ENCODE measurements around the gene COX4I2.
A peak's percentile ranks its signal among the peaks of the same experiment; 100 is the strongest.
"Not testable (repeated sequence)": the region's sequence is repeated elsewhere in the genome, so short reads cannot be mapped to it uniquely, and the experiment has no call there.

Gene COX4I2

GRCh38 chr20:31661625-31662371 lies 24.1 kb downstream of the COX4I2 start:
- DNase-seq: peak; percentile 79

DNA sequence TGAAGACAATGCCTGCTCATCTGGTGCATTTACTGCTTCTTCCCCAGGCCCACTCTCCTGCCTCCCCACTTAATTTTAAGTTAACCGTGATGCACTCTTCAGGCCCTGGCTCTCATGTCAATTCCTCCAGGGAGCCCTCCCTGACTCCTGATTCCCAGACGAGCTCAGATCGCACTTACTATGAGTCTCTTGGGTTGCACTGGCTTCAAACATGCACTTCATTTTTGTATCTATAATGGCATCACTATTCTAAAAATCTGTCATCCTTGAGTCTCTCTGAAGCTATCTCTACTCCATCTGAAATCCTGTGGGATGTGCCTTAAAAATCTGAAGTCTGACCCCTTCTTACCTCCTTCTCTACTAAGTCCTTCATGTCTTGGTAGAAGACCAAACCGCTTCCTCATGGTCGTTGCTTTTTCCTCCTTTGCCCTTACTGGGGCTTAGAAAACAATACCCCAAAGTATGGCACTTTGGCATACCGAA lies 24.7 kb downstream of the COX4I2 start:
- DNase-seq: no peak

DNA sequence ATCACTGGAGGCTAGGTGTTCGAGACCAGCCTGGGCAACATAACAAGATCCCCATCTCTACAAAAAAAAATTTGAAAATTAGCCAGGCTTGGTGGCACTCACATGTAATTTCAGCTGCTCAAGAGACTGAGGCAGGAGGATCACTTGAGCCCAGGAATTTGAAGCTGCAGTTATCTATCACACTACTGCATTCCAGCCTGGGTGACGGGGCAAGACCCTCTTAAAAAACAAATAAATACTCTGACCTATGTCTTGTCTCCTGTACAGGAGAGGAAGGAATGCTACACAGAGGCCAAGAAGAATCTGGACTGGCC lies 25.8 kb downstream of the COX4I2 start:
- no peak for DNase-seq

DNA sequence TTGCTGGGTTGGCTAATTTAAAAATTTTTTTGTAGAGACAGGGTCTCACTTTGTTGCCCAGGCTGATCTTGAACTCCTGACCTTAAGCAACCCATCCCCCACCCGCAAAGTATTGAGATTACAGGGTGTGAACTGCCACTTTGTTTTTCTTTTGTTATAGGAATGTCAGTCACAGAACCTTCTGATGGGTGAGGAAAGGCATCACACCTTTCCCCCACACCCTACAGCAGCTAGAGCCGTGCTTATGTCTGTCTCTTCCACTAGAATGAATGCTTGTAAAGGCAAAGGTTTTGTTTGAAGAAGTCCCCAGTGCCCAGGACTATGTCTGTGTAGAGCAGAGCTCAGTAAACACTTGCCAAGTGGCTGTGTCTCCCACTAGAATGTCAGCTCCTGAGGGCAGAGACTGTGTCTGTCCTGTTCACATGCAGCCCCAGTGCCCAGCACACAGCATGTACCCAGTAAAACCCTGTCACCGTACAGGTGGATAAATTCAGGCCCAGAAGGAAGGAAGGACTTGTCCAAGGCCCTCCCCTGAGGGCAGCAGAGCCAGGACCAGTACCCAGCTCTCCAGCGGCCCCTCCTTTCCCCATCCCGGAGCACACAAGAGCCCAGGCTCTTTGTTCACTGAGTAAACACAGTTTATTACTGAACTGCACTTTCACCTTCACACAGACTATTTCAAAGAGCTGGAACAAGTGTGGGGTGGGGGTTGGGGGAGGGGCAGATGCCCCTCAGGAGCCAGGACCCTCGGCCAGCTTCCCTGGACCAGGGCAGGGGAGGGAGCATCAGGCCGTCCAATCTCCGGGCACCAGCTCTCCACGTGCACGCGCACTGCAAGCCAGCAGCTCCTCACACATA lies 26.4 kb downstream of the COX4I2 start:
- no peak for DNase-seq

- DNase-seq: no peak
Measured at GRCh38 chr20:31664696-31665354, 27.1 kb downstream of the COX4I2 start.

GRCh38 chr20:31665753-31666152 lies 28.0 kb downstream of the COX4I2 start:
- DNase-seq: no peak

GRCh38 chr20:31666258-31667042 lies 28.7 kb downstream of the COX4I2 start:
- DNase-seq: peak; percentile 58

DNA sequence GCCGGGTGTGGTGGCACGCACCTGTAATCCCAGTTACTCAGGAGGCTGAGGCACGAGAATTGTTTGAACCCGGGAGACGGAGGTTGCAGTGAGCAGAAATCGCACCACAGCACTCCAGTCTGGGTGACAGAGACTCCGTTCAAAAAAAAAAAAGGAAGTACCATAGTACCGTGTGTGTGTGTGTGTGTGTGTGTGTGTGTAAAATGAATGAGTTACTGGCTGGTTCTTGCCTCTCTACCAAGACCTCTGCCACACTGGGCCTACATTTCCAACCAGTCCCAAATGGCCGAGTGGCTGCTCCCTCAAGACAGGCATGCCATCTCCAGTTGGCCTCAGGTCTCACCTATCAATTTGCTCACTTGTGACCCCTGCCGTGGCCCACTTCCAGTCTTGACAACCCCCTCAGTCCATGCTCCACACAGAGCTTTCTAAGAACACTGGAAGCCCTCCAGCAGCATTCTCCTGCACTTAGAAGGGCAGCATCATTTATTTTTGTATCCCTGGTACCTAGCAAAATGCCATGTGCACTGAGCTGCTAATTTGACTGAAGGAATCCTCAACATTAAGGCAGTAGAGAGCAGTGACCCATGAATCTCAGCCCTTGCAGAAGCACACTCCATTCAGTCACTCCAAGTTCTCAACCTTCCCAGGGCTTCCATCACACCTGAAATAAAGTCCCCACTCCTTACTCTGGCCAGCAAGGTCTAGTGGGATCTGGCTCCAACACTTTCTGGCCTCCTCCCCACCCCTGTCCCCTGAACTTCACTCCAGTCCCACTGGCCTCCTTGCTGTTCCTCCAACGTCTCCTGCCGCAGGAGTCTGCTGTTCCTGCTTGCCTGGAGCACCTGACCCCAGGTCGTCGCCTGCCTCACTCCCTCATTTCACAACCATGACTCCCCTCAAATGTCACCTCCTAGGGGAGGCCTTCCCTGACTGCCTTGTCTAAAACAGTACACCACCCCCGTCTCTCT lies 29.9 kb downstream of the COX4I2 start:
- peak; percentile 30 for DNase-seq

DNA sequence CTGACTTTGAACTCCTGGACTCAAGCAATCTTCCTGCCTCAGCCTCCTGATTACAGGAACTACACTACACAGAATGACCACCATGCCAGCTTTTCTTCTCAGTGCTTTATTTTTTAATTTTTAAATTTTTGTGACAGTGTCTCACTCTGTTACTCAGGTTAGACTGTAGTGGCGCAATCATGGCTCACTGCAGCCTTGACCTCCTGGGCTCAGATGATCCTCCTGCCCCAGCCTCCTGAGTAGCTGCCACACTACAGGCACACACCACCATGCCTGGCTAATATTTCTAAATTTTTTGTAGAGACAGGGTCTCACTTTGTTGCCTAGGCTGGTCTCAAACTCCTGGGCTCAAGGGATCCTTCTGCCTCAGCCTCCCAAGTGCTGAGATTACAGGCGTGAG lies 31.2 kb downstream of the COX4I2 start:
- DNase-seq: not testable (repeated sequence)

DNA sequence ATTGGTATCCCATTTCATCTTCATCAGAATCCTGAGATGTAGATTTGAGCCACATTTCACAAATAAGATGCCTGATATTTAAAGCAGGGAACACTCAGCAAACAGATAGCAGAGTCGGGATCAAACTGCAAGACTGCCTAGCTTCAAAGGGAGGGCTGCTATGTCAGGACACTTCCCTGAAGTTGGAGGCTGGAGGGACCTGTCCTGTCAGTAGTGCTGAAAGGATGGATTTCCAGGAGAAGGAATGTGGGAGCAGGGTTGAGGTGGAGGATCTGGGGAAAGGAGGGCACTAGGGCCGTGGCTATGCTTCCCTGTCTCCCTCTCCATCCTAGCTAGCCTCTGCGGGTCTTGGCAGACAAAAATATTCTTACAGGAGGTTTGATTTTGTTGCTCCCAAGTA lies 32.2 kb downstream of the COX4I2 start:
- DNase-seq: no peak

DNA sequence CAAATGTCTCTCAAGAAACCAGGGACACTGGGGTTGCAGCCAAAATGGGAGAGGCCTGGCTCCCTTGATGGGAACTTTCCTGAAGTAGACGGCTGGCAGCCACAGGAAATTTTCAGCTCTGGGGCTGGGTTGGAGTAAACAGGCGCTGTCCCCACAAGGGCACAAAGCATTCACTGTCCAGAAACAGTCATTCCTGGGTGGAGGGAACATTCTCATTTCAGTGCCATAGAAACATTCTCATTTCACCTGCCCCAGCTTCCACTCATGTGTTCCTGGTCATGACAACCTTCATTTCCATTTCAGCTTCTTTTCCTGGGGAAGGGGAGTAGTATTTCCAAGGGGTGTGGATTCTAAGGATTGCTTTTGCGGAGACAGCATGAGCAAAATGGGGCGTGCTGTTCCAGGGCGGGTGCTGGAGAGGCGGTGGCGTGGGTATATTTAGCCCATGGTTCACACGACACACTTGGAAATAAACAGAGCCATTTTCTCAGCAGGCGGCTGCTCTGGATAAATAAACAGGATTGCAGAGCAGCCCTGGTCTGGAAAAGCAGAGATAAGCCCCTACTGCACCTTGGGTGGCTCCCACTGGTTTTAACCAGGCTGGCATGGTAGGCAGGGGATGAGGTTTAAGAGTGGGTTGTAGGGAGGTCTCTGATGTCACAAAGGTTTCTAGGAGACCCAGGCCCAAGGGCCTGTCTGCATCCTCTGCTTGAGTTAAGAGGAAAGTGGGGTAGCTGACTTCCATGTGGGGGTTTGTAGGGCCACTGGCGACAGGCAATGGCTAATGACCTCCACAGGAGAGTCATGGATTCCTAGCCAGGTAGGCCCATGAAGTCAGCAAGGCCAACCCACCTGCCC lies 32.9 kb downstream of the COX4I2 start:
- no peak for DNase-seq

DNA sequence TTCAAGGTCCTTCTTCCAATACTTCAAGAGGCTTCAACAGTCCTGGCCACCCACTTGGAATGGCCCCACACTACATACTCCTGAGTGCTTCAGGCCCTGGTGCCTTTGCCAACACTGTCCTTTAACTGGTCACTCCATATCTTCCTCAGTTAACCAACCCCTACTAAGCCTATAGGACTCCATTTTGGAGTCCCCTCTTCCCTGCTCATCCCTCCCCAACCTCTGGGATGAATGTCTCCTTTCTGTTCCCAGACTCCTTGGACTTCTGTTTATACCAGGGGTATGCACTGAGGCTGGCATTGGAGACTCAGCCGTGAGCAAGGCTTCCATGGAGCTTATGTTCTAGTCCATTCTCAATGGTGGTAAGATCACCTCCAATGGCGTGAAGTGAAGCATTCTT lies 33.6 kb downstream of the COX4I2 start:
- DNase-seq: no peak

DNA sequence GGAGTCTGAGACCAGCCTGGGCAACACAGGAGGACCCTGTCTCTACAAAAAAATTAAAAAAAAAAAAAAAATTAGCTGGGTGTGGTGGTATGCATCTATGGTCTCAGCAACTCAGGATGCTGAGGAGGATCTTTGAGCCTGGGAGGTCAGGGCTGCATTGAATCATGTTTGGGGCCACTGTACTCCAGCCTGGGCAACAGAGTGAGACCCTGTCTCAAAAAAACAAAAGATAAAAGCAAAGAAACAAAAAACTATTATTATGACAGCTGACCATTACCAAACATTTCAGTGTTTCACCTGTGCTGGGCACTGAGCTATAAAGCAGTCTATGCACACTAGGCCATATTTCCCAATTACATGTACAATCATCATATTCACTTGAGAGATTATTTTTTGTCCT lies 35.7 kb downstream of the COX4I2 start:
- no peak for DNase-seq

DNA sequence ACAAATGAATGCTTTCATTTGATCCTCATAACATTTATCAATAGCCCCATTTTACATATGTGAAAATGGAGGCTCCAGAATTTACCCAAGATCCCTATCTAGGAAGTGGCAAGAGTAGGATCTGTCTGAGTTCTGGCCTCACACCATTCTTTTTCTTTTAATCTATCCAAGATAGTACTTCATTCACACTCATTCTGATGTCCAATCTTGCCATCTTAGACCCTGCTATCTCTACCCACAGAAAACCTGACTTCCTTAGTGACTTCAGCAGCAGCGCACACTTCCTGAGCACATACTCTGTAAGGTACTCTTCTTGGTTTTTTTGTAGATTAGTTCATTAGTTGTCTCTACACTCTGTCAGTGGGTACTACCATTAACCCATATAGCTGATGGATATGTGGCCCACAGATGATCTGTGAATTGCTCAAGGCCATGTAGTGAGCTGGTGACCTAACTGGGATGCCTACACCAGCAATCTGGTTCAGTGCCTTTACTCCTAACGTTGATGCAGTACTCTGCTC lies 36.3 kb downstream of the COX4I2 start:
- peak; percentile 42 for DNase-seq

DNA sequence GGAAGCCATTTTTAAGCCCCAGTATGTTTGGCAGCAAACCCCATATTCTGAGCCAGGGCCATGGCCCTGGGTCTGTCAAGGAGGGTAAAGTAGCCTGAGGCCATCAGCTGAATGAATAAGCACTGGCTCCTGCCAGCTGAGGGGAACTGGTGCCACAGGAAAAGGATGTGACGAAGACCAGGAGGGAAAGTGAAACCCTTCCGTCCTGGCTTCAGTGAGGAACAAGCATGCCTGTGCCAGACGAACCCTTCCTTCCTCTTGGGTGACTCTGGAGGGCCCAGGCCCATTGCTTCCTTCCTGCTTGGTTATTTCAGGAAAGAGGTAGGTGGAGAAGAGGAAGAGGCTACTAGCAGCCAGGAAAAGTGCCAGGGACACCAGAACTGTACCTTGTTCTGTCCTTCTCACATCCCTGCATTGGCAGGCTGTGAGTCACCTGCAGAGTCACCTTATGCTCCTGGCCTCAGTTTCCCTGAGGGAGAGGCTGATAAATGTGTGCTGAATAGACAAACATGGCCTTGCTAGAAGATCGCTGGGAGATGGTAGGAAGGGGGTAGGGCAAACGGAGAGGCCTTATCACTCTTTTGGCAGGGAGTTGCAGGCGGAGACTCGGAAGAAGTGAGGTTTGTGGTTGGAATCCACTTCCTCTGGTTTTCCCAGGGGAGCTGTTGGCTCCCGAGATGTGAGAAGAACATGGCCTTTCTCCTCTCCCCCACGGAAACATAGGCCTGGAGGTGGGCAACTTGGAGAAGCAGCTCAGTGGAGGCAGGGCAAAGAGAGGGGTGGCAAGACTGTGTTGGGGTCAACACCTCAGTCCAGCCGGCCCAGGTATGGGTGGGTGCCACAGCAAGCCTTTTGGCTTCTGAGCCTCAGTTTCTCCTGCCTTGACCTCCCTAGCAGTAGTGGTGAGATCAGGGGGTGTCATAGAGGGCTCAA lies 37.4 kb downstream of the COX4I2 start:
- peak; percentile 79 for DNase-seq

DNA sequence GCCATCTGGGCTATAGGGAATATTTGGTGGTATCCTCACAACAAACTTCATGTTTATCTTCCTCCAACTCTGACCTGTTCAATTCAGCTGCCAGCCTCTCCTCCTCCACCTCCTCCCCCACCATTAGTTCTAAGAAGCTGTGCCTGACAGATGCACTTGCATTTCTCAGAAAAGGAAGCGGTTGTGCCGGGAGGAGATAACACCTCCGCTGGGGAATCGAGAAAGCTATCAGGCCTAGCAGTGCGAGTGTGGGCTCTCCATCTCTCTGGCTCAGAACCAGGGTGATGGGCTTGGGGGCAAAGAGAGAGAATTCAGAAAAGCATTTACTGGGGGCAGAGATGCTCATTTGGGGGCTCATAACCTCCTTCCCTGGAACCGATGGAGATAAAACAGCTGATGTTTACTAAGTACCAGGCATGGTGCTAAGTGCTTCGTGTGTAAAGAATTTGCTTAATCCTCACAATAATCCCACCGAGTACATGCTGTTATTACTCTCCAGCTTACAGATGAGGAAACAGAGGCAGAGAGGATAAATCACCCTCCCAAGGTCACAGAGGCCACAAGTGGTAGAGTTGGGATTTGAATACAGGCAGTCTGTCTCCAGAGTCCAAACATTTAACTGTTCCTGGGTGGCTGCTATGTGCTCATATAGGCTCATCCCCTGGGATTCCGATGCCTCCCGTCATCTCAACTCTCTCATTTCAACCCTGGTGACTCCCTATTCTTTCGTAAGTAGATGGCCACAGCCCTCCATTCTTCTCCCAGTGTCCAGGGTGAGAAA lies 38.3 kb downstream of the COX4I2 start:
- peak; percentile 83 for DNase-seq

GRCh38 chr20:31676609-31676989 lies 38.9 kb downstream of the COX4I2 start:
- DNase-seq: no peak

DNA sequence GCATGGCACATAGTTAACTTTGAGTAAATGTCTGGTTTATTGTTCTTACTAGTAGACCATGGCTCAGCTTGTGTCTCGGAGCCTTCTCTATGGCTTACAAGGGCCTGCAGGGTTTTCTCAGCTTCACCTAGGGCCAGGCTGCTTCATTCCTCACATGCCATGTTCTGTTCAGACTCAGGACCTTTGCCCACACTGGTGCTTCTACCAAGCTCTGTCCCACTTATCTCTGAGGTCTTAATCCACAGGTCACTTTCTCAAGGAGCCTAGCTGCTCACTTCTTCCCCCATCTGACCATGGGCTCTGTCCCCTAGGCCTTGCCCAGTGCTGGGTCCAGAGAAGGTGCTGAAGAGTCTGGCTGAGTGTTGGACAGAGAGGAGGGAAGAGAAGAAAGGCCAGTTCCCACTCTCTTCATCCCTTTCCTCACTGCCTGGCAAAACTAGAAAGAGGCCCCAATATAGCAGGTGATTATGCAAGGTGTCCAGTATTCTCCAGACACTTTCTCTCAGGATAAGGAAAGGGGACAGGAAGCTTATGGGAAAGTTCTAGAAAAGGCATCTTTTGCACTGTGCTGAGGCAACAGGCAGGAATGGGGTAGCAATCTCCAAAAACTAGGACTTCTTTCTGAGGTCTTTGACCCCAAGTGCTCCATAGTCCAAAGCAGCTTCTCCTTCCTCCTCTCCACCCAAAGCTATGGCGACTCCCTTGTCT lies 40.0 kb downstream of the COX4I2 start:
- DNase-seq: no peak
